NCI-H524 treated with DMSO at 0.1 percent for 48 hours (cell line): ENCODE data around the gene MTFR2.

ENCODE experiments used
- DNase-seq: peaks from one replicate; lab custom pipeline; 2025; lab: John Stamatoyannopoulos, UW

Gene MTFR2

DNA sequence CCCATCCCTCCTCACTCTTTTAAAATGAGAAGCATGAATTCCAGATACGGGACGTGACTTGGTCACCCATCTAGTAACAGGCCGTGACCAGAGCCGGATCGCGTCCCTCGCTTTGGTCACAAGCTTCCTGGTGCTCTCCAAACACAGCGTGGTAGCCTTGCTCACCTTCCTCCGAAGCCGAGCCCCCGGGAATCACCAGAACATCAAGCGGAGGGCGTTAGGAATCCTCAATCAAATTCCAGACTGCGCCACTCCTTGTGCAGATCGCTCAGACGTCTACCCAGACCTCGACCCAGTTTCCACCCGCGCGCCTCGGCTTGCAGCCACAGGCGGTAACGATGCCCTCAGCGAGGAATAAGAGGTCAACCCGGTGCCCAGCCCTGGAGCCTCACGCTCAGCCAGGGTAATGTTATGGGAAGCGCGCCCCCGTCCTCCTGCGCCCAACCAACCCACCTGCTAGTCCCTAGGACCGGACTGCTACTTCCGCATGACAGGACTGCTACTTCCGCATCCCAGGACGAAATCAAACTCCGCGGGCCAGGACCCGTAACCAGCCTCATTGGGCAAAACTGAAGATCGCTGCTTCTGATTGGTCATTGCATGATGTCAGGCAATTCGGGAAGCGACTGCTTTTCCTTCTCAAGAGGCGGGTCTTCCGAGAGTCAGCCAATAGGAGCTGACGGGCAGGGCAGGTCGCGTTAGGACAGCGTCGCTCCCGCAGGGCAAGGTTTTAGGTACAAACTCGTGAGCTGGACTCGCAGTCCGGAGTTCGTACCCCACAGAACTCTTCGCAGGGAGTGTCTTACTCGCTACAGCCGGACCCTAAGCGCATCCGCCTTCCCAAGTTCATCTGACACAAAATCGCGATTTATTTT, at the start of gene MTFR2:
MTFR2 (minus strand) TSS at position 501 of the 875 bp plus-strand sequence. CDS start 1,212 bp downstream, outside the sequence.
- peak; percentile 99 for DNase-seq

DNA sequence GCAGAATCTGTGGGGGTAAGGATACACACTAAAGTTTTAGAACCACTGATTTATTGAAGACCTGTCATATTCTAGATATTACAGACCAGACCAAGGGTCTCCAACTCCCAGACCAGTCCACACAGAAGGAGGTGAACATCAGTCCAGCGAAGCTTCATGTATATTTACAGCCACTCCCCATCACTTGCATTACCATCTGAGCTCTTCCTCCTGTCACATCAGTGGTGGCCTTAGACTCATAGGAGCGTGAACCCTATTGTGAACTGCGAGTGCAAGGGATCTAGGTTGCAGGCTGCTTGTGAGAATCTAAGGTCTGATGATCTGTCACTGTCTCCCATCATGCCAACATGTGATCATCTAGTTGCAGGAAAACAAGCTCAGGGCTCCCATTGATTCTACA, 44.5 kb upstream of the MTFR2 start:
- DNase-seq, result no peak

- peak; percentile 37 for DNase-seq
Measured at GRCh38 chr6:136290410-136291010, 40.4 kb upstream of the MTFR2 start.

DNA sequence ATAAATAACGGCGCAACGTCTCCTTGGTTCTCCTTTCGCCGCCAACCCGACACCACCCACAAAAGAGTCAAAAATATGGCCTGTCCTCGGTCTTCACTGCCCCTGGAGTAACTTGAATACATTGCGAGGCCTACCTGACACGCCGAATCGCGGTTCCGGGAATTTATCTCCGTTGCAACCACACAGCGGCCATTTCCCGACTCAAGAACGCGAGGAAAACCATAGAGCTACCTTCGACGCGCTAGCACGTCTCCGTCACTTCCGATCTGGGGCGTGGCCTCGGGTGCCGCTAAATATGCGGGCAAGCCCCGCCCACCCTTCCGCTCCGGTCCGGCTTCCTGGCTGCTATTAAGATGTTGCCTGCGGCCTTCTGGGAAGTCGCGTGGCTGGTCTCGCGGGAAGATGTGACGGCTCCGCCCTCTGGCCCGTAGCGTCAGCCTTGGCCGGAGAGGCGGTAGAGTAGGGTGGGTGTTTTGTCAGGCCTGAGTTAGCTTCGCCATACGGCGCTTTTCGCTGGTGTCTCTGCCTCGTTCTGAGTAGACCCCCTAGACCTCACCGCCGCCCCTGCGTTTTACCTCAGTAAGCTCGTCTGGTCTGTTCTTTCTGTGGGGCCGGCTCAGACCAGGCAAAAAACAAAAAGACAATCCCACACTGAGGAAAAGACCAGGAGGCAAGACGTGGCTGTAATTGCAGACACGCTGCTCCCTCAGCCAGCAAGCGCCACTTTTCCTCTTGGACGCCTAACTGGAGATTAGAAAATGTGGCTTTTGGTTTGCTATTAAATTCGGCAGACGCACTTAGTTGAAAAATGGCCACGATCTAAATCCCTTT, 39.7 kb upstream of the MTFR2 start, which contains the start of gene BCLAF1:
BCLAF1 (minus strand) TSS at position 268 of the 831 bp plus-strand sequence. CDS start 9,980 bp downstream, outside the sequence.
- DNase-seq, result peak; percentile 99

DNA sequence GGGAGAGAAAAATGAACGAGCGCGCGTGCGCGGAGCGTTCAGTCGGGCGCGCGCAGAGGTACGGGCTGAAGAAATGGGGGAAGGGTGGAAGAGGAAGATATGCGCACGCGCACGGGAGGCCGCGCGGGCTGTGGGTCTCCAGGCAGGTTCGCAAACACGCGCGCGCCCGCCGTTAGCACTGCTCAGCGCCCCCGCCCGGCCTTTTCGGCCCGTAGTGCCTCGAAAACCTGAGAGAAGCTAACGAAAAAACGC, 39.1 kb upstream of the MTFR2 start:
- peak; percentile 79 for DNase-seq

DNA sequence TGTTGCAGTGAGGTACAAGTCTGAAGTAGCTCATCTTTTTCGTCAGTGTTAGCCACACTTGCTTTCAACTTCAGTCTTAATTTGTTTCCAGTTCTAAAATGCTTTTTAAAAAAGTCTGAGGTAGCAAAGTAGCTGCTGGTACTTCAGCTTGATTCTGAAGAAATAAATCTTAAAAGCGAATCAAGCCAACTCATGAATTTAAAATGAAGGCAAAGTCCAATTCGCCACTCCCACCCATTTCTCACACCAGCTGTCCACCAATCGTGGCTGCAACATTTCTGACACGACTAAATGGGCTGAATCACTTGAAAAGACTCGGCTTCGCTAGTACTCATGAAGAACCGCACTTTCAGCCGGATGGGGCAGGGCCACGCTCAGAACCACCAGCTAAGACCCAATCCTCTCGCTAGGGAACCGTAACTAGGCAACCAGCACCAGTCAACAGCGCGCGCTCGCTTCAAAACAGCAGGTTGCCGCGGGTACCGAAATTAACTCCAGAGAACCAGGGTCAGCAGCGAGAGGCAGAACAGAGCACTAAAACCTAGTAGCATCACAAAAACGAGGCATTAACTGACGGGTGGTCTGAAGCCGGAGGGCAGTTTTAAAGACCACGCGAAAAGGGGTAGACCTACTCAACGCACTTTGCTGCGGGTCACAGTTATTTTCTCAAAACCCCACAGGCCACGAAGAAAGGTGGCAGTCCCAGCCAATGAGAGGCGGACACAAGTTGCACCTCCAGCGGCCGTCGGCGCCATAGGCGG, 38.6 kb upstream of the MTFR2 start:
- no peak for DNase-seq

DNA sequence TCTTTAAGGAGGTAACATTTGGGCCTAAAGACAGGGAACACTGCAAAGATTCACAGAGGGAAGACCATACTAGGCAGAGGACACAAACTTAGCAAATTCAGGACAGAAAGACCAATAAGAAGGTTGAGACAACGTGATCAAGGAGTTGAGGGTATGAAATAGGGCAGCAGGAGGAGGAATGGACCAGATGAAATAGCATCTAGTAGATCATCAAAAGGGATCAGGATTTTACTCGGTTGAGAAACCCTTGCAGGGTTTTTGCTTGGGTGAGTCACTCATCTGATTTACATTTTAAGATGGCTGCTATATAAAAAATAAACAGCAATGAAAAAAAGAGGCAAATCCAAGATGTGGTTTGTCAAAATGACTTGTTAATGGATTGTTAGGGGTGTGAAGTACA, 34.8 kb upstream of the MTFR2 start:
- no peak for DNase-seq

DNA sequence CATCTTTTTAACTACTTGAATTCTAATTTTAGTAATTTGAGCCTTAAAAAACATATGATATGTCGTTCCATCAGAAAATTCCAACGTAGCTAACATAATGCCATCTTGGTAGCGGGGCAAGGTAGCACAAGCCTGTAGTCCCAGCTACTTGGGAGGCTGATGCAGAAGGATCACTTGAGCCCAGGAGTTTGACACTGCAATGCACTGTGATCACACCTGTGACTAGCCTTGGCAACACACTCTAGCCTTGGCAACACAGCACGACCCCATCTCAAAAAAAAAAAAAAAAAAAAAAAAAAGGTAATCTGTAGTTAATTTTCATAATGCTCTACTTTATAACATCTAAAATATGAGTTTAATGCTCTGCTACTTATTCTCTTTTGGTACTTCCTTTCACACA, 32.8 kb upstream of the MTFR2 start:
- no peak for DNase-seq

DNA sequence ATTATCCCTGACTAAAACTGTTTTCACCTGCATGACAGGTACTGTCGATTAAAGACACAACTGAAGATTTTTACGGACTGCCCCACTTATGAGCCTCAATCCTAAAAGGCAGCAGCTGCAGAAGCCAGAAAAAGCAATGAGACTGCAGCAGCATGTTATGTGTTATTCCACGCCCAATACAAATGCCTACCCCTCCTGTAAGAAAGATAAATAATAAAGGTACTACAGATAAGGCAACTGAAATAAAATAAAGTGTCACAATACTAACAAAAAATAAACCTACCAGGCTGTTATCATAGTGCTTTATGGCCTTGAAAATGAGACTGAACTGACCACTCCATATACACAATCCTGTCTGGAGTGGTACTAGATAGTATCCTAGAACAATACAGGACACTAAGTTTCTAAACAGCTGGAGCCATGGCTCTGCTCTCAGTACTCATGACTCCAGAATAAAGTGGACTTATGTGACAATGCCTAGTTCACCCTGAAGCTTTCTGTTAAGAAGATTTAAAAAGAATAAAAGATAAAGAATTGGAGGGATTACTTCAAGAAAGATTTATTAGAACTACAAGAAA, 30.0 kb upstream of the MTFR2 start:
- DNase-seq, result no peak

DNA sequence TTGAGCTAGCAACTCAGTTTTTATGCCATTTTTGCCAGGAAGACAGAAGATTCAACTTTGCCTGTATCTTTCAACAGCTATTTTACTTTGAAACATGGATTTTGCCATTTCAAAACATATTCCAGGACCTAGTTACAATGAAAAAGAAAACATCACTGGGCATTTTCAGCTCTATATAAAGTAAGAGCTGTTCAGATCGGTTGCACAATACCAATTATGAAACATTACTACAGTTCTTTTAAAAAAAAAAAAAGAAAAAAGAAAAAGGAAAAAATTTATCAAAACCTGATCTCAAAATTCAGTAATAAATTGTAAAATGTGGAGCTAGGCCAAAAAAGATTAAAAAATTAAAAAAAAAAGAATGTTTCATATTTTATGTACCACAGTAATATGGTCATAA, 24.0 kb upstream of the MTFR2 start:
- DNase-seq, result no peak

DNA sequence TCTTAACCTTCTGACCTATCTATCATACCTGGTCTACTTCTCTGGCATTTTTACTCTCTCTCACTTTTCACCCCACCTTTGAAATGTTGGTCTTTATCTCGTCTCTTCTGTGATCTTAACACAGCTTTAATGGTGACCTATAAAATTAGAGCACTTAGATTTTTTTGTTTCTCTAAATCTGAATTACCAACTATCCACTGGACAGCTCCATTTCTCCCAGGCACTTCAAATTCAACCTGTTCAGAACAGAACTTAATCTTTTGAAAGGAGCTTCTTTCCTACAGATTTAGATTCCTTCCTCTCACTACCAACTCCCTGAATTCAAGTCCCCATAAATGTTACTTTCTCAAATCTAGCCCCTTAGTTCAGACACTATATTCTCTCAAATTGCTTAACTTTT, 15.0 kb upstream of the MTFR2 start:
- no peak for DNase-seq

- no peak for DNase-seq
Measured at GRCh38 chr6:136262940-136263339, 12.8 kb upstream of the MTFR2 start.

DNA sequence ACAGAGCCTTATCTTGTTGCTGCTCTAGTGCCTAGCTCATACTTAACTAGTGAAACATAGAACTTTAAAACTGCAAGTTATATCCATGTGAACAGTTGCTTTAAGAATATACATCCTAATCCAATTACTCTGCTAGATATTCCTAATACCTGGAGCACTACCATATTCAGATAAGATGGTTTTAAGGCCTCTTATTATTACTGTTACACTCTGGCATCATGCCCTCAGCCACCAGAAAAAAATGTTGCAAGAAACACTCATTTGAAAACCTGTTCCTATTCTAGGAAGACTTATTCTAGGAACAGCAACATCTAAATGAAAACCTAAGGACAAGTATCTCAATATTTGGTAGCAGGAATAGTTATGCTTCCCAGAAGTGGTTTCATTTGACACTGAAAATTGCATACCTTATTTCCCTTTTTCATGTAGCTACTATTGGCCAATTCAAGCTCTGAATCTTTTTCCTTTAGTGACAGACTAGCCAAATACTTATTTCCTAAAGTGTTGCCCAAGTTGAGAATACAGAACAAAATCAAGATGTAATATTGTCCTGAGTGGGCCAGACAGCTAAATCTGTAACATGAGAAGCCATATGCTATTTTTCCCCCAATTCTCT, 4.8 kb upstream of the MTFR2 start:
- DNase-seq, result no peak

- no peak for DNase-seq
Measured at GRCh38 chr6:136253734-136254133, 3.6 kb upstream of the MTFR2 start.

DNA sequence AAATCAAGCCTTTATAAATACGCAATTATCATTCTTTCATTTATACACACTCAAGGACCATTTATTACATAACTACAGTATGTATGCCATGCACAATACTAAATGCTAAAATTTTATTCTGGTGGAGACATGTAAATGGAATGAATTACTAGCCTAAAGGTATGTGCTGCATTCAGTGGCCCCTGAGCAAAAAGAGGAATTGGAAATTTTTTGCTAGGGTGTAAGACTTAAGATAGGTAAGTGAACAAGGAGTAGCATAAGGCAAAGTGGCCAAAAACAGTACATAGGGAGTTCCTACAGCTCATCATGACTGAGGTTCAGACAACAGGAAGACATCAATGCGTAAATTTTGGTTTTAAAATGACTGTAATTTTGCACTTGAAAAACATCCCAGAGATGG, 2.3 kb upstream of the MTFR2 start:
- DNase-seq, result no peak

- DNase-seq, result no peak
Measured at GRCh38 chr6:136251394-136251793, 1.3 kb upstream of the MTFR2 start.

DNA sequence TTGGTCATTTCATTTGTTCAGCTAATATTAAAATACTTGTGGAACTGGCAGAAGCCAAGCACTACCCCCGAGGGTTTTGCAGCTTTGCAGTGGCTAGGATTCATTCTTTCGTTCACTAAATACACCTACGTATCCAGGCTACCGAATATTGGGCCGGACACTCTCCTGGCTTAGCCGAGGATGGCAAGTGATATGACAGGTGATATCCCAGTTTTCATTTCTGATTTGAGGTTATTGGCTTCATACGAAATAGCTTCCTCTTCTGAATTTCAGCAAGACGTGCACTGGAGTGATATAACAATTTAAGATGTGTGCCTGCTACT, 536 bp upstream of the MTFR2 start:
- no peak for DNase-seq

- no peak for DNase-seq
Measured at GRCh38 chr6:136249336-136249735, 775 bp downstream of the MTFR2 start.

DNA sequence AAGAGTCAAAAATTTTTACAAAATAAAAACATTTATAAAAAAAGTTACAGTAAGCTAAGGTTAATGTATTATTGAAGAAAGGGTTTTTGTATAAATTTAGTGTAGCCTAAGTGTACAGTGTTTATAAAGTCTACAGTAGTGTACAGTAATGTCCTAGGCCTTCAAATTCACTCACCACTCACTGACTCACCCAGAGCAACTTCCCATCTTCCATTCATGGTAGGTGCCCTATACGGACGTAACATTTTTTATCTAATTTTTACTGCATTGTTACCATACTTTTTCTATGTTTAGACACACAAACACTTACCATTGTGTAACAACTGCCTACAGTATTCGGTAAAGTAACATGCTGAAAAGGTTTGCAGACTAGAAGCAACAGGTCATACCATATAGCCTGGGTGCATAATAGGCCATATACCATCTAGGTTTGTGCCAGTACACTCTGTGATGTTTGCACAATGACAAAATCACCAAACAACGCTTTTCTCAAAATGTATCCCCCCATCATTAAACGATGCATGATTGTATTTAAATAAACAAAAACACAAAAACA, 6.0 kb downstream of the MTFR2 start:
- no peak for DNase-seq

DNA sequence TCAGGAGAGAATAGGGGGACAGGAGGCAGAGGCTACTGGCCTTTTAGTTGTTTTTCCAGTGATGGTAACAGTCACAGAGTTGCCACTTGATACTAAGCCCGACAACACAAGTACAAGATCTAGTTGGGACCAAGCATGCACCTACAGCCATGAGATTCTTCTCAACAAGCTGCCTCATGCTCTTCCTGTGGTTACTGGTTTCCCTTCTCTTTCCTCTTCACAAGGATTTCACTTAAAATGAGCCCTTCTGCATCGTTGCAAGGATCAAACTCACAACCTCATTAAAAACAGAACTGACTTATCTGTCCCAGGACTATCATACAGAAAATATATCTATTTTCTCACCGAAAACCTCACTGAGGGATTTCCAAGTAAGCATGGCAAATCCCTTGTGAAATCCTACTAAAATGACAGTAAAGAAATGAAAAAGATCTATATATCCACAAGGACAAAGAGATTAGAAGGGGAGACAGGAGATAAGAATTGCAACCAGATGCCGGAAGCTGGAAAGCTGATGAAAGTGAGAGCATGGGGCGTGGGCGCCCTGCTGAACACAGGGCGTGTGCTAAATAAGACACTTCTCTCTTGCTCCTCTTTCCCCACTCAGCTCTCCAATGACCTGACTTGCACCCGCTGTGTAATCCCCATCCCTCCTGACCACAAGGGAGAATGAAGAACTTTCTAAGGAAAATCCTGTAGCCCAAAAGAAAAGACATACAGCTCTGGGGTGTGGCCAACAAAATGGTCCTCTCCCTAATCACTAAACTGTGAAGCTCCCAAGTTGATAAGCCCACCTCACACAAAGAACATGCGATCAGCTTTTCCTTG, 13.4 kb downstream of the MTFR2 start:
- DNase-seq, result no peak
